SK-N-SH (cell line): ENCODE data around the gene SLC8A2.

ENCODE experiments used
- FOXM1 ChIP-seq: IDR thresholded peaks from 2 replicates; pipeline ENCODE4 v1.4.0; 2012; ENCODE audit warnings: low read depth, mild to moderate bottlenecking
- GABPA ChIP-seq: IDR thresholded peaks from 2 replicates; pipeline ENCODE4 v1.4.0; 2012; ENCODE audit warnings: low read depth, mild to moderate bottlenecking
- GATA2 ChIP-seq: sonication (generic); formaldehyde crosslinking; IDR thresholded peaks from 2 replicates; pipeline ENCODE4 v1.5.0; 2020; ENCODE audit warnings: mild to moderate bottlenecking, missing genetic modification reagents
- POLR2AphosphoS5 ChIP-seq: IDR thresholded peaks from 2 replicates; pipeline ENCODE4 v1.6.1; 2012; ENCODE audit warnings: low read depth, low read length
- RAD21 ChIP-seq: IDR thresholded peaks from 2 replicates; pipeline ENCODE4 v1.6.1; 2012; ENCODE audit warnings: mild to moderate bottlenecking, low read length
- SIN3A ChIP-seq: IDR thresholded peaks from 2 replicates; pipeline ENCODE4 v1.6.1; 2012; ENCODE audit warnings: low read depth, mild to moderate bottlenecking, low read length, moderate library complexity, borderline replicate concordance
- TEAD4 ChIP-seq: IDR thresholded peaks from 2 replicates; pipeline ENCODE4 v1.4.0; 2012; ENCODE audit warnings: mild to moderate bottlenecking, borderline replicate concordance; ENCODE audit not compliant: insufficient read depth
- TF ChIP-seq, protein P1 (sequence below): IDR thresholded peaks from 2 replicates; pipeline ENCODE4 v1.4.0; 2012; ENCODE audit warnings: low read depth
- TF ChIP-seq, protein P2 (sequence below): fragments of 200-600 bp; sonication (generic); IDR thresholded peaks from 2 replicates; pipeline ENCODE4 v1.6.1; 2017; ENCODE audit warnings: antibody characterized with exemption, mild to moderate bottlenecking, moderate library complexity
- TF ChIP-seq, protein P3 (sequence below): IDR thresholded peaks from 2 replicates; pipeline ENCODE4 v1.6.1; 2012; ENCODE audit warnings: mild to moderate bottlenecking, low read depth, low read length, moderate library complexity
- TF ChIP-seq, protein P4 (sequence below): fragments of 150-350 bp; IDR thresholded peaks from 2 replicates; pipeline ENCODE4 v1.6.1; 2017; ENCODE audit warnings: antibody characterized with exemption, low read length, low read depth, borderline replicate concordance
- TF ChIP-seq, protein P5 (sequence below): fragments of 150-350 bp; IDR thresholded peaks from 2 replicates; pipeline ENCODE4 v1.6.1; 2016; ENCODE audit warnings: mild to moderate bottlenecking, low read depth, low read length

DNA sequence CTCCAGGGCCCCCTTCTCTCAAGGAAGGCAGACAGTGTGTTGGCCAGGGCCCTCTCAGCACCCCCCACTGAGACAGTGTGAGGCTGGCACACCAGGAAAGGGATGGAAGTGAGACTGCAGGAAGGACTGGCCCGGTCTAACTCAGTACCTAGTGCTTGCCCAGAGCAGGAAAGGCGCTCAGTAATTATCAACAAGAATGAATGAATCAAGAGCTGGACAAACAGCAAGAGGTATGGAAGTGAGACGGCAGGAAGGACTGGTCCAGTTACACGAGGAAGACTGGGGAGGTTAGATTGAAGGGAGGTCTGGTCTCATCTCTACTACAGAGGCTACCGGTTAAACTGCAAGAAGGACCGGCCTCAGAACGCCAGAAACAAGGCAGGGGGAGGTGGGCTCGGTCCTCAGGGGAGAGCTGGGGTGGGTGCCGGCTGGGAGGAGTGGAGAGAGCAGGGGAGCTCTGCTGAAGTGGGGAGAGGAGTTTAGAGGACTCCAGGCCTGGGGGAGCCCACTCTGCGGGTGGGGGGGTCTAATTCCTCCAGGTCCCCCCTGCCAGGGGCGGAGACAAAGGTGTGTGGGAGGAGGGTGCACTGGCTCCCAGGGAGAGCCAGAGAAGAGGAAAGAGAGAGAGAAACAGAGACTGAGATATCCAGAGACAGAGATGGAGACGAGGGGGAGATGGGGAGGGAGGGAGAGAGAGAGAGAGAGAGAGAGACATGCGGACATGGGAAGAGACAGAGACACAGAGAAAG is 1.1 kb downstream of the SLC8A2 start:
- TF ChIP-seq, protein P1, sequence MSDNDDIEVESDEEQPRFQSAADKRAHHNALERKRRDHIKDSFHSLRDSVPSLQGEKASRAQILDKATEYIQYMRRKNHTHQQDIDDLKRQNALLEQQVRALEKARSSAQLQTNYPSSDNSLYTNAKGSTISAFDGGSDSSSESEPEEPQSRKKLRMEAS, result no peak
- TF ChIP-seq, protein P2, sequence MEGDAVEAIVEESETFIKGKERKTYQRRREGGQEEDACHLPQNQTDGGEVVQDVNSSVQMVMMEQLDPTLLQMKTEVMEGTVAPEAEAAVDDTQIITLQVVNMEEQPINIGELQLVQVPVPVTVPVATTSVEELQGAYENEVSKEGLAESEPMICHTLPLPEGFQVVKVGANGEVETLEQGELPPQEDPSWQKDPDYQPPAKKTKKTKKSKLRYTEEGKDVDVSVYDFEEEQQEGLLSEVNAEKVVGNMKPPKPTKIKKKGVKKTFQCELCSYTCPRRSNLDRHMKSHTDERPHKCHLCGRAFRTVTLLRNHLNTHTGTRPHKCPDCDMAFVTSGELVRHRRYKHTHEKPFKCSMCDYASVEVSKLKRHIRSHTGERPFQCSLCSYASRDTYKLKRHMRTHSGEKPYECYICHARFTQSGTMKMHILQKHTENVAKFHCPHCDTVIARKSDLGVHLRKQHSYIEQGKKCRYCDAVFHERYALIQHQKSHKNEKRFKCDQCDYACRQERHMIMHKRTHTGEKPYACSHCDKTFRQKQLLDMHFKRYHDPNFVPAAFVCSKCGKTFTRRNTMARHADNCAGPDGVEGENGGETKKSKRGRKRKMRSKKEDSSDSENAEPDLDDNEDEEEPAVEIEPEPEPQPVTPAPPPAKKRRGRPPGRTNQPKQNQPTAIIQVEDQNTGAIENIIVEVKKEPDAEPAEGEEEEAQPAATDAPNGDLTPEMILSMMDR, result no peak
- TF ChIP-seq POLR2AphosphoS5 (no peak), FOXM1 (no peak), SIN3A (no peak), GABPA (no peak), RAD21 (no peak), GATA2 (CRISPR knock-in tag) (no peak), TEAD4 (no peak)
- TF ChIP-seq, protein P3, sequence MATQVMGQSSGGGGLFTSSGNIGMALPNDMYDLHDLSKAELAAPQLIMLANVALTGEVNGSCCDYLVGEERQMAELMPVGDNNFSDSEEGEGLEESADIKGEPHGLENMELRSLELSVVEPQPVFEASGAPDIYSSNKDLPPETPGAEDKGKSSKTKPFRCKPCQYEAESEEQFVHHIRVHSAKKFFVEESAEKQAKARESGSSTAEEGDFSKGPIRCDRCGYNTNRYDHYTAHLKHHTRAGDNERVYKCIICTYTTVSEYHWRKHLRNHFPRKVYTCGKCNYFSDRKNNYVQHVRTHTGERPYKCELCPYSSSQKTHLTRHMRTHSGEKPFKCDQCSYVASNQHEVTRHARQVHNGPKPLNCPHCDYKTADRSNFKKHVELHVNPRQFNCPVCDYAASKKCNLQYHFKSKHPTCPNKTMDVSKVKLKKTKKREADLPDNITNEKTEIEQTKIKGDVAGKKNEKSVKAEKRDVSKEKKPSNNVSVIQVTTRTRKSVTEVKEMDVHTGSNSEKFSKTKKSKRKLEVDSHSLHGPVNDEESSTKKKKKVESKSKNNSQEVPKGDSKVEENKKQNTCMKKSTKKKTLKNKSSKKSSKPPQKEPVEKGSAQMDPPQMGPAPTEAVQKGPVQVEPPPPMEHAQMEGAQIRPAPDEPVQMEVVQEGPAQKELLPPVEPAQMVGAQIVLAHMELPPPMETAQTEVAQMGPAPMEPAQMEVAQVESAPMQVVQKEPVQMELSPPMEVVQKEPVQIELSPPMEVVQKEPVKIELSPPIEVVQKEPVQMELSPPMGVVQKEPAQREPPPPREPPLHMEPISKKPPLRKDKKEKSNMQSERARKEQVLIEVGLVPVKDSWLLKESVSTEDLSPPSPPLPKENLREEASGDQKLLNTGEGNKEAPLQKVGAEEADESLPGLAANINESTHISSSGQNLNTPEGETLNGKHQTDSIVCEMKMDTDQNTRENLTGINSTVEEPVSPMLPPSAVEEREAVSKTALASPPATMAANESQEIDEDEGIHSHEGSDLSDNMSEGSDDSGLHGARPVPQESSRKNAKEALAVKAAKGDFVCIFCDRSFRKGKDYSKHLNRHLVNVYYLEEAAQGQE, result no peak
- TF ChIP-seq, protein P4, sequence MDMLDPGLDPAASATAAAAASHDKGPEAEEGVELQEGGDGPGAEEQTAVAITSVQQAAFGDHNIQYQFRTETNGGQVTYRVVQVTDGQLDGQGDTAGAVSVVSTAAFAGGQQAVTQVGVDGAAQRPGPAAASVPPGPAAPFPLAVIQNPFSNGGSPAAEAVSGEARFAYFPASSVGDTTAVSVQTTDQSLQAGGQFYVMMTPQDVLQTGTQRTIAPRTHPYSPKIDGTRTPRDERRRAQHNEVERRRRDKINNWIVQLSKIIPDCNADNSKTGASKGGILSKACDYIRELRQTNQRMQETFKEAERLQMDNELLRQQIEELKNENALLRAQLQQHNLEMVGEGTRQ, result no peak
- TF ChIP-seq, protein P5, sequence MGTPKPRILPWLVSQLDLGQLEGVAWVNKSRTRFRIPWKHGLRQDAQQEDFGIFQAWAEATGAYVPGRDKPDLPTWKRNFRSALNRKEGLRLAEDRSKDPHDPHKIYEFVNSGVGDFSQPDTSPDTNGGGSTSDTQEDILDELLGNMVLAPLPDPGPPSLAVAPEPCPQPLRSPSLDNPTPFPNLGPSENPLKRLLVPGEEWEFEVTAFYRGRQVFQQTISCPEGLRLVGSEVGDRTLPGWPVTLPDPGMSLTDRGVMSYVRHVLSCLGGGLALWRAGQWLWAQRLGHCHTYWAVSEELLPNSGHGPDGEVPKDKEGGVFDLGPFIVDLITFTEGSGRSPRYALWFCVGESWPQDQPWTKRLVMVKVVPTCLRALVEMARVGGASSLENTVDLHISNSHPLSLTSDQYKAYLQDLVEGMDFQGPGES, result no peak
